RWPE1 (cell line): ENCODE data around the gene MCCC1.
"Not testable (repeated sequence)": the region's sequence is repeated elsewhere in the genome, so short reads cannot be mapped to it uniquely, and the experiment has no call there.

Experiments
- CTCF ChIA-PET: fragments of 350-600 bp; sonication (Branson Sonifier 250); formaldehyde crosslinking; extraction: SDS; loops from one replicate; lab custom pipeline; 2021; lab: Yijun Ruan, JAX
- POLR2A ChIA-PET: fragments of 400-600 bp; formaldehyde crosslinking; extraction: SDS; loops from one replicate; lab custom pipeline; 2020; ENCODE audit warnings: antibody characterized with exemption; ENCODE audit not compliant: low non-redundant PET; lab: Yijun Ruan, JAX
- DNase-seq: peaks from one replicate; pipeline ENCODE4 v3.0.0; 2012; ENCODE audit warnings: low spot score
- H3K27ac ChIP-seq: fragments of 450-650 bp; 2 replicates; pipeline ENCODE4 v1.5.1; 2017
- CTCF ChIP-seq: fragments of 450-650 bp; conservative IDR thresholded peaks from 2 replicates; pipeline ENCODE4 v1.5.1; 2017; ENCODE audit warnings: low read depth, mild to moderate bottlenecking

The MCCC1 gene

GRCh38 chr3:183120538-183121215, 21.4 kb upstream of the MCCC1 start:
- CTCF ChIA-PET, result interaction anchor here (0.6 kb wide), 1 partner anchor 56 kb away, joined by 5 read pairs; no protein-coding TSS in a partner anchor
- no peak for DNase-seq
- TF ChIP-seq CTCF, result no peak
- POLR2A ChIA-PET, result no interaction called here
- H3K27ac ChIP-seq, result no peak overlapping the region

GRCh38 chr3:183117056-183117455, 17.8 kb upstream of the MCCC1 start:
- ChIA-PET POLR2A (no interaction called here), CTCF (no interaction called here)
- no peak overlapping the region for H3K27ac ChIP-seq
- no peak for DNase-seq
- no peak for TF ChIP-seq CTCF

- ChIA-PET POLR2A (no interaction called here), CTCF (no interaction called here)
- TF ChIP-seq CTCF, result no peak
- H3K27ac ChIP-seq, result no peak overlapping the region
- no peak for DNase-seq
These were observed 16.8 kb upstream of the MCCC1 start for GRCh38 chr3:183116025-183116614.

- no peak overlapping the region for H3K27ac ChIP-seq
- ChIA-PET POLR2A (no interaction called here), CTCF (no interaction called here)
- TF ChIP-seq CTCF, result no peak
- DNase-seq, result no peak
These were observed 15.3 kb upstream of the MCCC1 start for GRCh38 chr3:183114384-183115178.

- CTCF ChIA-PET, result not testable (repeated sequence)
These were observed 10.6 kb upstream of the MCCC1 start for GRCh38 chr3:183109847-183110246.

GRCh38 chr3:183108470-183108869, 9.2 kb upstream of the MCCC1 start:
- H3K27ac ChIP-seq, result no peak overlapping the region
- DNase-seq, result no peak
- CTCF ChIA-PET, result interaction anchor here (0.7 kb wide), 1 partner anchor 520 kb away, joined by 4 read pairs; no protein-coding TSS in a partner anchor
- no peak for TF ChIP-seq CTCF
- POLR2A ChIA-PET, result no interaction called here

More at GRCh38 chr3:183109847-183110246, 10.6 kb upstream of the MCCC1 start:
- H3K27ac ChIP-seq, DNase-seq, POLR2A ChIA-PET: not testable (repeated sequence)
